BJ (cell line): ENCODE measurements around the gene ANO2. TPM values are rescaled to one million over a fixed set of nuclear protein-coding genes. Genes with fewer than 3 reads are reported as not detected.

Experiments used
- CTCF ChIA-PET: fragments of 350-600 bp; formaldehyde crosslinking; extraction: SDS; loops from one replicate; lab custom pipeline; 2021; ENCODE audit warnings: antibody characterized with exemption, inconsistent platforms; lab: Yijun Ruan, JAX
- POLR2A ChIA-PET: fragments of 300-600 bp; sonication (Branson Sonifier 250); formaldehyde crosslinking; extraction: SDS; loops from one replicate; lab custom pipeline; 2021; ENCODE audit warnings: antibody characterized with exemption; lab: Charles Lee
- DNase-seq: peaks from one replicate; pipeline ENCODE4 v3.0.0-alpha.2; 2011; ENCODE audit warnings: low read depth
- H3K27me3 ChIP-seq: 2 replicates; pipeline ENCODE4 v1.6.0; 2011; ENCODE audit warnings: low read length; ENCODE audit not compliant: control insufficient read depth, insufficient read depth
- H3K36me3 ChIP-seq: 2 replicates; pipeline ENCODE4 v1.5.1; 2011; ENCODE audit warnings: low read length; ENCODE audit not compliant: control insufficient read depth, insufficient read depth
- H3K4me3 ChIP-seq: 2 replicates; pipeline ENCODE4 v1.5.1; 2011; ENCODE audit warnings: low read depth, mild to moderate bottlenecking, control low read depth, low read length
- CTCF ChIP-seq: IDR thresholded peaks from 2 replicates; pipeline ENCODE4 v1.5.1; 2011; ENCODE audit warnings: low read depth, mild to moderate bottlenecking, control low read depth, inconsistent platforms, low read length, moderate library complexity; ENCODE audit not compliant: insufficient read depth
- polyA plus RNA-seq: library from polyadenylated mRNA; depleted of rRNA; stranded (reverse); fragments of >200 nt; gene quantifications from 2 replicates; pipeline ENCODE4 v1.2.3, GENCODE V29; 2011

ANO2 gene
- polyA plus RNA-seq, 1 experiment, result 0.10 TPM

- H3K27me3 ChIP-seq, result no peaks in the 10 kb centered on the region
- no peak overlapping the region for H3K4me3 ChIP-seq
- CTCF ChIA-PET, result no interaction called here
- TF ChIP-seq CTCF, result no peak
- H3K36me3 ChIP-seq, result no peaks in the 10 kb centered on the region
- POLR2A ChIA-PET, result no interaction called here
- DNase-seq, result no peak
These were observed 60.2 kb downstream of the ANO2 start for GRCh38 chr12:5884866-5885265.

- POLR2A ChIA-PET, result no interaction called here
- H3K4me3 ChIP-seq, result no peak overlapping the region
- no peak for DNase-seq
- no peaks in the 10 kb centered on the region for H3K36me3 ChIP-seq
- no peak for TF ChIP-seq CTCF
- CTCF ChIA-PET, result no interaction called here
- no peaks in the 10 kb centered on the region for H3K27me3 ChIP-seq
These were observed 60.8 kb downstream of the ANO2 start for GRCh38 chr12:5884285-5884684.

- no peaks in the 10 kb centered on the region for H3K36me3 ChIP-seq
- ChIA-PET POLR2A (no interaction called here), CTCF (interaction anchor here (2.1 kb wide), 1 partner anchor 9 kb away, joined by 10 read pairs; no protein-coding TSS in a partner anchor)
- no peak for TF ChIP-seq CTCF
- H3K27me3 ChIP-seq, result no peaks in the 10 kb centered on the region
- H3K4me3 ChIP-seq, result no peak overlapping the region
- DNase-seq, result no peak
These were observed 62.4 kb downstream of the ANO2 start for GRCh38 chr12:5882511-5883190.

GRCh38 chr12:5881666-5882065 lies 63.4 kb downstream of the ANO2 start:
- POLR2A ChIA-PET, result no interaction called here
- CTCF ChIA-PET, result interaction anchor here (2.1 kb wide), 1 partner anchor 8 kb away, joined by 10 read pairs; no protein-coding TSS in a partner anchor
- TF ChIP-seq CTCF, result no peak
- no peak overlapping the region for H3K4me3 ChIP-seq
- H3K27me3 ChIP-seq, result no peaks in the 10 kb centered on the region
- no peak for DNase-seq
- H3K36me3 ChIP-seq, result no peaks in the 10 kb centered on the region

- Histone ChIP-seq H3K36me3 (no peaks in the 10 kb centered on the region), H3K27me3 (no peaks in the 10 kb centered on the region), H3K4me3 (no peak overlapping the region)
- ChIA-PET CTCF (no interaction called here), POLR2A (no interaction called here)
- DNase-seq, result no peak
- no peak for TF ChIP-seq CTCF
These were observed 63.9 kb downstream of the ANO2 start for GRCh38 chr12:5881101-5881606.
